ENCODE measurements around the gene MMADHC. TPM values are rescaled to one million over a fixed set of nuclear protein-coding genes. Genes with fewer than 3 reads are reported as not detected.

Gene MMADHC
- total RNA-seq, 1 donor from 2014 or later = 139 TPM

DNA sequence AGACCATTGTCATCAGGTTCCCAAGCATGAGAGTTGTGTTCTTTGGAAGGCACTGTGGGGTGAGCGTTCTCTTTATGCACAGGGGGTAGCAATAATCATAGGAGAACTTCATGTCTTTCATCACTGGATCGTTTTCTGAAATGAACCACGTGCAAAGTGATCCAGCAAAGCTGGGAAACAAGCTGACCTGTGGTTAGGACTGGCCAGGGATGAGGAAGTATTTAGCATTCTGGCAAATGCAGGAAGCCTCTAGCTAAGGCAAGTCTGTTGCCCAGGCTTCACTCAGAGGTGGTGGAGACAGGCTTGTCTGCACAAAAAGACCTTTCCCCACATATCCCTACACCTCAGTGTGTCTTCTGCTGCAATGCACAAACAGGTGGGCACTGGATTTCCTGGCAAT, 58.6 kb downstream of the MMADHC start:
- H3K4me3 ChIP-seq (ENCODE audit: low read depth, low read length) = no peak overlapping the region
- no peaks in the 10 kb centered on the region for H3K36me3 ChIP-seq (ENCODE audit: control insufficient read depth, insufficient read depth, low read length)
- H3K27me3 ChIP-seq (ENCODE audit: control insufficient read depth, insufficient read depth, low read length) = no peaks in the 10 kb centered on the region
- DNase-seq (ENCODE audit: low read depth) = no peak
- TF ChIP-seq, protein P1, sequence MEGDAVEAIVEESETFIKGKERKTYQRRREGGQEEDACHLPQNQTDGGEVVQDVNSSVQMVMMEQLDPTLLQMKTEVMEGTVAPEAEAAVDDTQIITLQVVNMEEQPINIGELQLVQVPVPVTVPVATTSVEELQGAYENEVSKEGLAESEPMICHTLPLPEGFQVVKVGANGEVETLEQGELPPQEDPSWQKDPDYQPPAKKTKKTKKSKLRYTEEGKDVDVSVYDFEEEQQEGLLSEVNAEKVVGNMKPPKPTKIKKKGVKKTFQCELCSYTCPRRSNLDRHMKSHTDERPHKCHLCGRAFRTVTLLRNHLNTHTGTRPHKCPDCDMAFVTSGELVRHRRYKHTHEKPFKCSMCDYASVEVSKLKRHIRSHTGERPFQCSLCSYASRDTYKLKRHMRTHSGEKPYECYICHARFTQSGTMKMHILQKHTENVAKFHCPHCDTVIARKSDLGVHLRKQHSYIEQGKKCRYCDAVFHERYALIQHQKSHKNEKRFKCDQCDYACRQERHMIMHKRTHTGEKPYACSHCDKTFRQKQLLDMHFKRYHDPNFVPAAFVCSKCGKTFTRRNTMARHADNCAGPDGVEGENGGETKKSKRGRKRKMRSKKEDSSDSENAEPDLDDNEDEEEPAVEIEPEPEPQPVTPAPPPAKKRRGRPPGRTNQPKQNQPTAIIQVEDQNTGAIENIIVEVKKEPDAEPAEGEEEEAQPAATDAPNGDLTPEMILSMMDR (IDR thresholded peaks at IDR 0.05; ENCODE audit: insufficient read depth, low read length, poor library complexity, severe bottlenecking) = no peak

DNA sequence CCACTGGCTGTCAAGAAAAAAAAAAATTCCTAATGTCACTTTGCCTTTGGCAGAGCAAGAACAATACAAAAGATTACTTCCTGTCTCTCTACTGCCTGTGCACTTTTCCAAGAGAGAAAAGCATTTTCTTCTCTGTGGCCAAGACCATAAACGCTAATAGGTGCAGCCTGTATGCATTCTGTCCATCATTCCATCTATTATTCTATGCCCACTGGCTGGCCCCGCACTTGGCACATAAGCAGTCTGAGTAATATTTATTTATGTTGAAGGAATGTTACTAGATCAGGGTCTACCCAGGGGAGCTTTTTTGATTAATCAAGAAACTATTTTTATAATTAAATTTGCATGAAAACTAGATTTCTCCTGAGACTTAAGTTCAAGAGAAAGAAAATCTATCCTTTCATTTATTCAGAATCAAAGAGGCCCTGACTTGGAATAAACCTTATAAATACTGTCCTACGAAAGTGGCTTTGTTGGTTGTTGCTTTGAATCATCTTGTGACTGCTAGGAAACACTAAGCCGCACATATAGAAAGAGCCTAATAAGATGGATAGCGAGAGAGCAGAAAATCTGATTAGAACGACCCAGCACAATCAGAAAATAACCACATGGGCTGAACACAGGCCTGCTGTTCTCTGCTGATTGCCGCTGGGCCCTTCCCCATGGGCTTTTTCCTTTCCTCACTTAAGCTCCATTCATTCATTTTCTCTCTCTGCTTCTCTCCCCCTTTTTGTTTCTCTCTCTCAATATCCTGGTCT, 59.4 kb downstream of the MMADHC start:
- no peak overlapping the region for H3K4me3 ChIP-seq (ENCODE audit: low read depth, low read length)
- TF ChIP-seq, protein P1 (IDR thresholded peaks at IDR 0.05; ENCODE audit: insufficient read depth, low read length, poor library complexity, severe bottlenecking) = no peak
- H3K27me3 ChIP-seq (ENCODE audit: control insufficient read depth, insufficient read depth, low read length) = no peaks in the 10 kb centered on the region
- H3K36me3 ChIP-seq (ENCODE audit: control insufficient read depth, insufficient read depth, low read length) = no peaks in the 10 kb centered on the region
- DNase-seq (ENCODE audit: low read depth) = no peak

DNA sequence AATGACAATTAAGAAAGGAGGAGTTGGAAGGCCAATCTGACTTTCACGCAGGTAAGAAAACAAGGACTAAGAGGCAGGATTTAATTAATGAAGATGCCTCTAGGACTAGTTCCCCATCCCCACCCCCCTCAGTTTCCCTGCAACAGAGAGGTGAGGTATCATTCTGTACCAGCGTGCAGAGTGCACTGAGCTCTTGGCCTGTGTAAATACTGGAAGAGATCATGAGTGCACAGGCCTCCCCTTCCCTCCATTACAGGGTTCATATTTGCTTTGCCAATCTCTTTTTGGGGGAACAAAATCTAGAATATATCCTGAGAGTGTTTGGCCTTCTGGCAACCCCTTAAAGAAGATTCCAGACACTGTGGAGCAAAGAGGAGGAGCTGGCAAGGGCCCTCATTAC, 60.9 kb downstream of the MMADHC start:
- DNase-seq (ENCODE audit: low read depth) = no peak
- TF ChIP-seq, protein P1 (IDR thresholded peaks at IDR 0.05; ENCODE audit: insufficient read depth, low read length, poor library complexity, severe bottlenecking) = no peak
- Histone ChIP-seq H3K4me3 (ENCODE audit: low read depth, low read length) (no peak overlapping the region), H3K27me3 (ENCODE audit: control insufficient read depth, insufficient read depth, low read length) (no peaks in the 10 kb centered on the region), H3K36me3 (ENCODE audit: control insufficient read depth, insufficient read depth, low read length) (no peaks in the 10 kb centered on the region)

DNA sequence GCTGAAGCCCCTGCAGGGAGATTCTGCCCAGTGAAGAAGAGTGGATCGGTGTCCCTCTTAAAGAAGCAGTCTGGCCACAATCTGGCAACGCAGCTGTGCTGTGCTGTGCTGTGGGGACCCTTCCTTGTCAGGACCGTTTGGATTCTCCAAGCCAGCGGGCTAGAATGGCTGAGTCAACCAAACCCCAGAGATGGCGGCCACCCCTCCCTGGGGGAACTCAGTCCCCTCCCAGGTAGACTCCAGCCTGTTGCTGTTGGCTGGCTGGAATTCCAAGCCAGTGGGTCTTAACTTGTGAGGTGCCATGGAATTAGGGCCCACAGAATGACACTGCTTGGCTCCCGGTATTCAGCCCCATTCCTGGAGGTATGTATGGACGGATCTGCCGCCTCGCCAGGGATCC, 62.3 kb downstream of the MMADHC start:
- Histone ChIP-seq H3K4me3 (ENCODE audit: low read depth, low read length) (no peak overlapping the region), H3K36me3 (ENCODE audit: control insufficient read depth, insufficient read depth, low read length) (no peaks in the 10 kb centered on the region), H3K27me3 (ENCODE audit: control insufficient read depth, insufficient read depth, low read length) (no peaks in the 10 kb centered on the region)
- TF ChIP-seq, protein P1 (IDR thresholded peaks at IDR 0.05; ENCODE audit: insufficient read depth, low read length, poor library complexity, severe bottlenecking) = no peak
- DNase-seq (ENCODE audit: low read depth) = no peak

Measured in kidney epithelial cell (primary cell).